IMR-90 (cell line): ENCODE data around the gene GRN. TPM values are rescaled to one million over a fixed set of nuclear protein-coding genes. Genes with fewer than 3 reads are reported as not detected.
"Not testable (repeated sequence)": the region's sequence is repeated elsewhere in the genome, so short reads cannot be mapped to it uniquely, and the experiment has no call there.

Experiments used
- ATAC-seq: fragments of 200-7000 bp; cut with Tn5 transposase; 2 replicates; pipeline ENCODE4 v1.9.1; 2020; ENCODE audit warnings: low read depth, mild to moderate bottlenecking, moderate library complexity
- BruUV-seq: library from RNA; stranded (reverse); fragments of 400-500 nt; replicated peaks from 2 replicates; lab custom pipeline; 2021; lab: Mats Ljungman, UMichigan
- CTCF ChIA-PET: fragments of 300-600 bp; formaldehyde crosslinking; extraction: SDS; loops from one replicate; lab custom pipeline; 2021; ENCODE audit warnings: antibody characterized with exemption; lab: Yijun Ruan, JAX
- POLR2A ChIA-PET: fragments of 300-600 bp; sonication (Branson Sonifier 250); formaldehyde crosslinking; loops from one replicate; lab custom pipeline; 2022; ENCODE audit warnings: antibody characterized with exemption; ENCODE audit not compliant: unreplicated experiment; lab: Charles Lee
- DNase-seq: peaks from one replicate; pipeline ENCODE4 v3.0.0; 2013
- H2AFZ ChIP-seq: replicated peaks from 2 replicates; pipeline ENCODE3; 2013; ENCODE audit warnings: low read length, mild to moderate bottlenecking; ENCODE audit not compliant: poor library complexity
- H2AK5ac ChIP-seq: 2 replicates; pipeline ENCODE4 v1.6.1; 2013; ENCODE audit warnings: low read depth, low read length, inconsistent platforms
- H2AK9ac ChIP-seq: replicated peaks from 2 replicates; pipeline ENCODE3; 2013; ENCODE audit warnings: mild to moderate bottlenecking, low read depth, low read length, moderate library complexity; ENCODE audit not compliant: poor library complexity
- H2BK120ac ChIP-seq: 2 replicates; pipeline ENCODE4 v1.6.1; 2013; ENCODE audit warnings: low read depth, low read length, inconsistent platforms
- H2BK15ac ChIP-seq: 3 replicates; pipeline ENCODE4 v1.6.1; 2013; ENCODE audit warnings: low read depth, low read length, inconsistent platforms
- H2BK20ac ChIP-seq: 2 replicates; pipeline ENCODE4 v1.6.1; 2013; ENCODE audit warnings: low read depth, mild to moderate bottlenecking, inconsistent platforms, low read length, moderate library complexity
- H2BK5ac ChIP-seq: 2 replicates; pipeline ENCODE4 v1.6.1; 2013; ENCODE audit warnings: mild to moderate bottlenecking, low read depth, low read length, inconsistent platforms; ENCODE audit not compliant: poor library complexity, severe bottlenecking
- H3K14ac ChIP-seq: replicated peaks from 2 replicates; pipeline ENCODE4 v1.6.1; 2013; ENCODE audit warnings: low read depth, low read length, inconsistent platforms
- H3K18ac ChIP-seq: 2 replicates; pipeline ENCODE4 v1.6.1; 2013; ENCODE audit warnings: low read depth, low read length, control low read depth
- H3K23ac ChIP-seq: 2 replicates; pipeline ENCODE4 v1.6.1; 2013; ENCODE audit warnings: low read depth, low read length, inconsistent platforms
- H3K27ac ChIP-seq: 2 replicates; pipeline ENCODE4 v1.5.1; 2013; ENCODE audit warnings: mild to moderate bottlenecking, control low read depth, low read length; ENCODE audit not compliant: insufficient read depth
- H3K27me3 ChIP-seq: 2 replicates; pipeline ENCODE4 v1.6.1; 2013; ENCODE audit warnings: low read length; ENCODE audit not compliant: control insufficient read depth, insufficient read depth
- H3K36me3 ChIP-seq: 2 replicates; pipeline ENCODE4 v1.6.1; 2013; ENCODE audit warnings: low read length, mixed read lengths; ENCODE audit not compliant: control insufficient read depth, insufficient read depth
- H3K4ac ChIP-seq: 2 replicates; pipeline ENCODE4 v1.6.1; 2013; ENCODE audit warnings: low read depth, low read length, inconsistent platforms
- H3K4me1 ChIP-seq: 2 replicates; pipeline ENCODE4 v1.6.1; 2013; ENCODE audit warnings: low read length, mixed read lengths; ENCODE audit not compliant: control insufficient read depth, insufficient read depth
- H3K4me2 ChIP-seq: 2 replicates; pipeline ENCODE4 v1.6.1; 2013; ENCODE audit warnings: low read depth, mild to moderate bottlenecking, control low read depth, low read length, moderate library complexity
- H3K4me3 ChIP-seq: 2 replicates; pipeline ENCODE4 v1.5.1; 2013; ENCODE audit warnings: low read depth, mild to moderate bottlenecking, control low read depth, low read length, moderate library complexity; ENCODE audit not compliant: insufficient read depth
- H3K56ac ChIP-seq: 2 replicates; pipeline ENCODE4 v1.6.1; 2013; ENCODE audit warnings: low read length, inconsistent platforms; ENCODE audit not compliant: insufficient read depth; ENCODE audit errors: extremely low read depth
- H3K79me1 ChIP-seq, 2 experiments: 2 replicates each; pipeline ENCODE4 v1.6.1; 2013; ENCODE audit warnings: low read length in 2 of 2, inconsistent platforms in 1 of 2, low read depth in 1 of 2
- H3K9ac ChIP-seq: 2 replicates; pipeline ENCODE4 v1.6.1; 2013; ENCODE audit warnings: low read depth, low read length, control low read depth
- H3K9me1 ChIP-seq: 2 replicates; pipeline ENCODE4 v1.6.1; 2013; ENCODE audit warnings: low read length, inconsistent platforms; ENCODE audit not compliant: insufficient read depth
- H3K9me3 ChIP-seq: 2 replicates; pipeline ENCODE4 v1.6.1; 2013; ENCODE audit warnings: low read length; ENCODE audit not compliant: control insufficient read depth, insufficient read depth
- H4K20me1 ChIP-seq: 2 replicates; pipeline ENCODE4 v1.6.1; 2013; ENCODE audit warnings: low read length, inconsistent platforms; ENCODE audit not compliant: insufficient read depth
- H4K5ac ChIP-seq: 2 replicates; pipeline ENCODE4 v1.6.1; 2013; ENCODE audit warnings: mild to moderate bottlenecking, low read depth, low read length, control low read depth
- H4K8ac ChIP-seq, 2 experiments: 2 replicates each; pipeline ENCODE4 v1.6.1; 2013; ENCODE audit warnings: low read depth in 2 of 2, low read length in 2 of 2, control low read depth in 1 of 2, inconsistent platforms in 1 of 2
- H4K91ac ChIP-seq: 2 replicates; pipeline ENCODE4 v1.6.1; 2013; ENCODE audit warnings: low read depth, low read length, inconsistent platforms; ENCODE audit not compliant: insufficient read depth
- WGBS, 2 experiments: methylation state at CpG; one replicate each; pipeline versions ENCODE4 v1.1.5 to v1.1.7; 2013; ENCODE audit warnings: missing lambda C conversion rate in 2 of 2; ENCODE audit not compliant: insufficient read length in 1 of 2; ENCODE audit errors: extremely low coverage in 2 of 2; 5-methylcytosine and 5-hydroxymethylcytosine counted together
- dilution Hi-C: fragments of 300-500 bp; cut with HindIII; formaldehyde crosslinking; loops from one replicate; pipeline ENCODE4 v1.14.3; 2018; ENCODE audit warnings: low sequenced_read_pairs; ENCODE audit not compliant: unreplicated experiment
- in situ Hi-C: fragments of 300-500 bp; cut with MboI; formaldehyde crosslinking; loops from 3 replicates; pipeline ENCODE4 v1.14.3; 2019; ENCODE audit warnings: low sequenced_read_pairs, inconsistent platforms, mixed read lengths
- intact Hi-C: fragments of 100-400 bp; cut with micrococcal nuclease; formaldehyde crosslinking; loops from 2 replicates; pipeline ENCODE4 v1.10.0; 2022
- polyA plus RNA-seq, 3 experiments: library from polyadenylated mRNA; depleted of rRNA; stranded (reverse); fragments of >200 nt; gene quantifications; 2 replicates each; pipeline ENCODE4 v1.2.3, GENCODE V29; 2012; ENCODE audit warnings: low replicate concordance in 1 of 3
- total RNA-seq: library from RNA; depleted of rRNA; stranded (reverse); fragments of >200 nt; gene quantifications from 2 replicates; pipeline ENCODE4 v1.2.3, GENCODE V29; 2012

GRN gene
- total and polyA plus RNA-seq, 2 of the 4 experiments (the other 2 are of a cell fraction), result 38.9 to 494 TPM

DNA sequence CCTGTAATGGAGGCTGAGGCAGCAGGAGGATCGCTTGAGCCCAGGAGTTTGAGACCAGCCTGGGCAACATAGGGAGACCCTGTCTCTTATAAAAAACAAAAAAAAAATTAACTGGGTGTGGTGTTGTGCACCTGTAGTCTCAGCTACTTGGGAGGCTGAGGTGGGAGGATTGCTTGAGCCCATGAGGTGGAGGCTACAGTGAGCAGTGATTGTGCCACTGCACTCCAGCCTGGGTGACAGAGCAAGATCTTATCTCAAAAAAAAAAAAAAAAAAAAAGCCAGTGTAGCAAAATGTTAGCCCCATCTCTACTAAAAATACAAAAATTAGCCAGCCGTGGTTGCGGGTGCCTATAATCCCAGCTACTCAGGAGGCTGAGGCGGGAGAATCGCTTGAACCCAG, 14.8 kb upstream of the GRN start:
- H4K20me1 ChIP-seq, H2AFZ ChIP-seq, H2BK5ac ChIP-seq, H3K4me1 ChIP-seq, H2BK20ac ChIP-seq, in situ Hi-C loops, BruUV-seq, H3K9me1 ChIP-seq, H3K9ac ChIP-seq, H3K4me2 ChIP-seq, H3K18ac ChIP-seq, H3K4me3 ChIP-seq, POLR2A ChIA-PET, H3K56ac ChIP-seq, H3K79me1 ChIP-seq, H2BK15ac ChIP-seq, H2BK120ac ChIP-seq, ATAC-seq, H4K91ac ChIP-seq, H4K5ac ChIP-seq, dilution Hi-C loops, DNase-seq, H3K23ac ChIP-seq, H2AK5ac ChIP-seq, H2AK9ac ChIP-seq, H3K36me3 ChIP-seq, H3K9me3 ChIP-seq, intact Hi-C loops, H3K27me3 ChIP-seq, H3K4ac ChIP-seq, H3K27ac ChIP-seq, H4K8ac ChIP-seq, H3K14ac ChIP-seq: not testable (repeated sequence)
- WGBS, 2 experiments, result no CpG with 5 or more reads among the region's 5 CpGs
- CTCF ChIA-PET, result interaction anchor here (0.7 to 1.1 kb wide), 3 partner anchors 42 to 122 kb away, joined by 3 read pairs; no protein-coding TSS in a partner anchor
